Epithelial cell of proximal tubule (primary cell): ENCODE results near the gene SEPTIN10. TPM values are rescaled to one million over a fixed set of nuclear protein-coding genes. Genes with fewer than 3 reads are reported as not detected.

Source experiments
- DNase-seq: peaks from one replicate; pipeline ENCODE4 v3.0.0-alpha.2; 2011; ENCODE audit warnings: low read depth
- H3K4me3 ChIP-seq: 2 replicates; pipeline ENCODE4 v1.5.1; 2011; ENCODE audit warnings: low read depth, mild to moderate bottlenecking, low read length
- total RNA-seq: library from RNA; depleted of rRNA; stranded (reverse); fragments of >200 nt; gene quantifications from 2 replicates; pipeline ENCODE4 v1.2.3, GENCODE V29; 2015
- TF ChIP-seq, protein P1 (sequence below): conservative IDR thresholded peaks from 2 replicates; pipeline ENCODE4 v1.5.1; 2012; ENCODE audit warnings: low read depth, mild to moderate bottlenecking, low read length

The SEPTIN10 gene
- total RNA-seq, 1 donor from 2014 or later = 80.6 TPM

DNA sequence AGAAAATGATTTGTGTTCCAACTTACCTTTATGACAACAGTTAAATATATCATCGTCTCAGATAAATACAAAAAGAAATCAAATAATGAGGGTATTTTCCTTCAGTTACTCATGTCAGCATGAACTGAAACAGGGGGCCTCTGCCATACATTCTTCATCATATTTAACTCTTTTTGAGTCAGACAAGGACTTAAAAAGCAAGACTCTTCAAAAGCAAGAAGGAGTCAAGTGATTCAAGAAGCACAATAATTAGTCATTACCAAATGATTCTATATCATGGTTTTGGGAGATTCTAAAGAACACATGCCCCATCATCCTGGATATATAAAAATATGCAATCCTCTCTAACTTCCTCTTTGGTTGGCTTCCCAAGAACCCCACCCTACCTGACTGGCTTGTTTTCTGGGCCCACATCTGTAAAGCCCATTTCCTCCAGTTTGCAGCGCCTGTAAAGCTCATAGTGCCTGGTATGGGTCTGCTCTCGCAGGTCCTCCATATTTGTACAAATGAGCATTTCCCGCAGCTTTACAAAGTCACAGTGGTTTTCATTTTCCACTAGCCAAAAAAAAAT is 49.7 kb downstream of the SEPTIN10 start:
- TF ChIP-seq, protein P1, sequence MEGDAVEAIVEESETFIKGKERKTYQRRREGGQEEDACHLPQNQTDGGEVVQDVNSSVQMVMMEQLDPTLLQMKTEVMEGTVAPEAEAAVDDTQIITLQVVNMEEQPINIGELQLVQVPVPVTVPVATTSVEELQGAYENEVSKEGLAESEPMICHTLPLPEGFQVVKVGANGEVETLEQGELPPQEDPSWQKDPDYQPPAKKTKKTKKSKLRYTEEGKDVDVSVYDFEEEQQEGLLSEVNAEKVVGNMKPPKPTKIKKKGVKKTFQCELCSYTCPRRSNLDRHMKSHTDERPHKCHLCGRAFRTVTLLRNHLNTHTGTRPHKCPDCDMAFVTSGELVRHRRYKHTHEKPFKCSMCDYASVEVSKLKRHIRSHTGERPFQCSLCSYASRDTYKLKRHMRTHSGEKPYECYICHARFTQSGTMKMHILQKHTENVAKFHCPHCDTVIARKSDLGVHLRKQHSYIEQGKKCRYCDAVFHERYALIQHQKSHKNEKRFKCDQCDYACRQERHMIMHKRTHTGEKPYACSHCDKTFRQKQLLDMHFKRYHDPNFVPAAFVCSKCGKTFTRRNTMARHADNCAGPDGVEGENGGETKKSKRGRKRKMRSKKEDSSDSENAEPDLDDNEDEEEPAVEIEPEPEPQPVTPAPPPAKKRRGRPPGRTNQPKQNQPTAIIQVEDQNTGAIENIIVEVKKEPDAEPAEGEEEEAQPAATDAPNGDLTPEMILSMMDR = no peak
- no peak overlapping the region for H3K4me3 ChIP-seq
- no peak for DNase-seq

DNA sequence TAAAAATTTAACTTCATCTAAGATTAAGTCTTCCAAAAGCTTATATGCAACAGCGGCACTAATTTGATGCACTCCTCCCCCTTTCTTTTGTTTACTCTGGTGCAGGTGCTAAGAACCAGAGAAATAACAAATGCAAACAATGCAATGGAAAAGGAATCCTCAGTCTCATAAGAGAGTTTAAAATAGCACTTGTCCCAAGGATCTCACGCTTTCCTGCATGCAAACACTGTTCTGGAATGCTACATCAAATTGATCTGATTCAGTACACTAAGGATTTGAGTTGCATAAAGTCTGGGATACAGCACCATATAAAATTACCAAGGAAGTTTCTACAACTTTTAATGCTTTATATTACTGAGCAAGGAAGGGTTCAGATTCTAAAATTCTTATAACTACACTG is 50.5 kb downstream of the SEPTIN10 start:
- H3K4me3 ChIP-seq = no peak overlapping the region
- TF ChIP-seq, protein P1 = no peak
- DNase-seq = no peak

DNA sequence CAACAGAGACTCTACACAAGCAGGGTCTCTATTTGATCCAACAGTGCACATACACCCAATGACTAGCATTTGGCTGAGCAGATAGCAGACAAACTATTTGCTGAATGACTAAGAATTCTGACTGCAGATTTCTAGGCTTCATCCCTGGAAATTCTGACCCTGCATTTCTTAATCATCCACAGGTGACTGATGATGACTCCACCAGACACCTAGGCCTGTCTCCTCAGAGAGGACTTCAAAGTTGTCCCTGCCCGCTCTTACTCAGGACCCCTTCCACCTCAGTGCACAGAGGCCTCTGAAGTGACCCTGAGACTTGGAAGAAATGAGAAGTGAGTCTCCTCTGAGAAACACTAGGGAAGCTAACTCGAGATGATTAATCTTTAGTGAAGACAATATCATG is 51.3 kb downstream of the SEPTIN10 start:
- peak; percentile 43 for DNase-seq

DNA sequence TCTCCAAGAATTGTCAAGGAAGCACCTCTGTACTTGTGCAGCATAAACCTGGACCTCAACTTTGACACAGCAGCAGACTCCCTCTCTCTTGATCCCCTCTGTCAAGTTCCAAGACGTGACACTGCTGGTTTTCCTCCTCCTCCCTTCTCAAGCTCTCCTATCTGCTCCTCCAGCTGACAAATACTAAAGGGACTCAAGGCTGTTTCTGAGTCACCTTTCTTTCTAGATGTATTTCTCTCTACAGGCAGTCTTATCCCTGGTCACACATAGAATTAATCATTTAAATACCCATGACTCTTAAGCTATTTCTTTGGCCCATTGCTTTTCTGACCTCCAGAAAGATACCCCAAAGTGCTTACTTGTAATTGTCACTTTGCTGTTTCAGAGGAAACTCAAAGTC is 53.5 kb downstream of the SEPTIN10 start:
- no peak overlapping the region for H3K4me3 ChIP-seq
- TF ChIP-seq, protein P1 = no peak
- DNase-seq = peak; percentile 29

More for the DNA sequence above, 51.3 kb downstream of the SEPTIN10 start:
- TF ChIP-seq, protein P1 = no peak
- H3K4me3 ChIP-seq = no peak overlapping the region

DNA sequence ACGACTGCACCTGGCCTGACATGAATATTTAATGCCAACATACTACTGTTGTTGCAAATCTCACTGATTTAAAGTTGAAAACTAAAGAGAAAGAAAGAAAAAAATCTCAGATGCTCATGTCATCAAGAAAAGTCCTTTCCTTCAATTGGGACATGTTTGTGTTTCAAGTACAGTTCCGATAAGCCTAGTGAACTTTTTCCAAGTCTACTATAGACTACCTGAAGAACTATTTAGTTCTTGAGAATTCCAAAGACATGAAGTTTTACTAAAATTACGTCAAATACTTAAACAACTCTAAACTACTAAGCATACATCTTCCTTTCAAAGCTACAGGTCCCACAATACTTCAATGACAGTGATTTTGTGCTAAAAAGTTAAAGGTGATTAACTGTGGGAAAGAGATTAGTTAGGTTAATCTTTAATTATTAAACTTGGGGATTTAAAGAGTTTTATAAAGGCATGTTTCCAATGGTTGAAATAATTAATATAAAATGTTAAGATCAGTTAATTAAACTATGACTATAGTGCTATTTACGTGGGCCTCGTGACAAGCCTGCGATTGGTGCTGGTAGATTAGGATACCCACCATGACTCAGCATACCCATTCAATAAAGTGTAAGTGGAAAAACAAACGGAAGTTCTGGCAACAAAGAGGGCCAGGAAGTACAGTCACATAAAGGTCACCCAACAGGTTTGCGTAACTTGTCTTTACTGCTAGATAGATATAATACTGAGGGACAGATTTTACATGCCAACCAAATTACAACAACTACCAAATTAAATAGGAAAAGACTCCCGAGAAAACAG is 55.5 kb downstream of the SEPTIN10 start:
- TF ChIP-seq, protein P1 = no peak
- H3K4me3 ChIP-seq = no peak overlapping the region

GRCh38 chr2:109557309-109557708 is 56.5 kb downstream of the SEPTIN10 start:
- TF ChIP-seq, protein P1 = no peak
- H3K4me3 ChIP-seq = no peak overlapping the region
- no peak for DNase-seq

More for the DNA sequence above, 55.5 kb downstream of the SEPTIN10 start:
- peak; percentile 80 for DNase-seq
